Endothelial cell of umbilical vein (primary cell): Measurements from ENCODE around the gene NFX1.

Source experiments
- CTCF ChIP-seq, 2 donors: IDR thresholded peaks; 1 replicate in 1 of 2; 2 replicates in 1 of 2; pipeline ENCODE4 v1.5.1; 2011; ENCODE audit warnings: low read length in 2 of 2, mild to moderate bottlenecking in 2 of 2, moderate library complexity in 2 of 2, control low read depth in 1 of 2, inconsistent platforms in 1 of 2, low read depth in 1 of 2; ENCODE audit not compliant: insufficient read depth in 1 of 2; ENCODE audit errors: extremely low read depth in 1 of 2
- MAX ChIP-seq: IDR thresholded peaks from 2 replicates; pipeline ENCODE4 v1.6.1; 2011; ENCODE audit not compliant: insufficient read depth, insufficient read length
- POLR2A ChIP-seq: IDR thresholded peaks from 2 replicates; pipeline ENCODE4 v1.6.1; 2012; ENCODE audit warnings: low read depth, mild to moderate bottlenecking, control low read depth, low read length
- POLR2AphosphoS5 ChIP-seq: IDR thresholded peaks from 2 replicates; pipeline ENCODE4 v1.6.1; 2012; ENCODE audit warnings: low read depth, mild to moderate bottlenecking, control low read depth, low read length, moderate library complexity; ENCODE audit not compliant: insufficient read depth

DNA sequence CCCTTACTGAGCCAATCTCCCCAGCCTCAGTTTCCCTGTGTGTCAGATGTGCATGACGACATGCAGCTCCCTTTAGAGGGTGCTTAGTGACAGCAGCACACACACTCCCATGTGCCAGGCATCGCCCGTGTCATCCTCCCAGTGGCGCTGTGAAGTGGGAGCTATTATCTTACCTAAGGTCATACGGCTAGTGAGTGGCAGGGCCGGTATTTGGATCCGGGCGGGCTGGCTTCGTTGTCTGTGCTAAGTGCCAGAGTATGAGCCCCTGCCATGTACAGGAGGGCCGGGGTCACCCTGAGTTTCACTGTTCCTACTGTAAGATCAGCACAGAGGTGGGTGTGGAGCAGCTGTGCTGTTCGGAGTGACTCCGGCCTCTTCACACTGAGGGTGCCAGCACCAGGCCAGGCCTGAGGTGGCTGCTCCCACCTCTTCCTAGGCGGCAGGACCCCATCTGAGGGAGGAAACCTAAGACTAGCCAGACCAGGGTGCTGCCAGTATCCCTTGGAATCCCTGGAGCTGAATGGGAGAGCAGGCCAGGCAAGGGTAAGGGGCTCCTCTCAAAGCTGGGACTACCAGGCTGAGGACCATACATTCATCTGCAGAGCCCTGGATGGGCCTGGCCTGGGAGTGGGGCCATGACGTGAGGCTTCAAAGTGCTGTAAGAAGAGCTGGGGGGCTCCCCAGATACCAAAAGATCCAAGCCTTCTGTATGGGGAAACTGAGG is 89.5 kb downstream of the NFX1 start:
- TF ChIP-seq CTCF (IDR thresholded peaks at IDR 0.05; ENCODE audit: extremely low read depth in 1 of 2, insufficient read depth in 1 of 2, low read depth in 1 of 2, low read length in 2 of 2) (no peak), POLR2AphosphoS5 (no peak), POLR2A (no peak), MAX (no peak)
